SHP77 treated with DMSO at 0.1 percent for 48 hours (cell line): ENCODE results near the gene HYAL2.

ENCODE experiments used
- DNase-seq: peaks from one replicate; lab custom pipeline; 2025; lab: John Stamatoyannopoulos, UW

HYAL2 gene, protein sequence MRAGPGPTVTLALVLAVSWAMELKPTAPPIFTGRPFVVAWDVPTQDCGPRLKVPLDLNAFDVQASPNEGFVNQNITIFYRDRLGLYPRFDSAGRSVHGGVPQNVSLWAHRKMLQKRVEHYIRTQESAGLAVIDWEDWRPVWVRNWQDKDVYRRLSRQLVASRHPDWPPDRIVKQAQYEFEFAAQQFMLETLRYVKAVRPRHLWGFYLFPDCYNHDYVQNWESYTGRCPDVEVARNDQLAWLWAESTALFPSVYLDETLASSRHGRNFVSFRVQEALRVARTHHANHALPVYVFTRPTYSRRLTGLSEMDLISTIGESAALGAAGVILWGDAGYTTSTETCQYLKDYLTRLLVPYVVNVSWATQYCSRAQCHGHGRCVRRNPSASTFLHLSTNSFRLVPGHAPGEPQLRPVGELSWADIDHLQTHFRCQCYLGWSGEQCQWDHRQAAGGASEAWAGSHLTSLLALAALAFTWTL

DNA sequence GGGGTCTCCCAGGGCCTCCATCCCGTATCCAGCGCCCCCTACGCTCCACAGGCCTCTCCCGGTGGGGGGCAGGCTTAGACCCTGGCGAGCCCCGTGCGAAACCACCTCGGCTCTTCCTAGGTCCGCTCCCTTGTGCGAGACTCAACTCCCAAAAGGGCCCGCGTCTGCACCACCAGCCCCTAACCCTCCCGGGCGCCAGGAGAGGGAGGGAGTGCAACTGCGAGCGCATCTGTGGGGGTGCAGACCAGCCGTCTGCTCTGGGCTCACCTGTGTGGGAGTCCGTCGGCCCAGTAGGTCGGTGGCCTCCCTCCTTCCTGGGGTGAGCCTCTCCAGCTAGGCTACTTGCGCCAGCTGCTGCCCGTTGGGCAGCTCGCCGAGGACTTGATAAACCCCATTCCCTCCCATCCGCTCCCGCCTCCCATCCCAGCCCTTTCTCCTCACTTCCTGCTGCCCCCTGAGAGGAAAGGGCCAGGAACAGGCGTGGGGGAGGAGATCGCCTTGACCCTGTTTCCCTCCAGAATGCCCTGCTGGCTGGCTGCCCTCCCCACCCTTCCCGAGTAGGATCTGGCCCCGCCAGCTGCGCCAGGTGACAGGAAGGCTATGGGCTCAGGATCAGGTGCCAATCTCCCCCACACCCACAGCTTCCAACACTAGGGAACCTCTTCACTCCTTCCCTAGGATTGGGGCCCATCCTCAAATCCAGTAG lies at the start of gene HYAL2:
HYAL2 (minus strand) TSS at position 360 of the 706 bp plus-strand sequence. CDS start 2,256 bp downstream, outside the sequence.
- peak; percentile 48 for DNase-seq

DNA sequence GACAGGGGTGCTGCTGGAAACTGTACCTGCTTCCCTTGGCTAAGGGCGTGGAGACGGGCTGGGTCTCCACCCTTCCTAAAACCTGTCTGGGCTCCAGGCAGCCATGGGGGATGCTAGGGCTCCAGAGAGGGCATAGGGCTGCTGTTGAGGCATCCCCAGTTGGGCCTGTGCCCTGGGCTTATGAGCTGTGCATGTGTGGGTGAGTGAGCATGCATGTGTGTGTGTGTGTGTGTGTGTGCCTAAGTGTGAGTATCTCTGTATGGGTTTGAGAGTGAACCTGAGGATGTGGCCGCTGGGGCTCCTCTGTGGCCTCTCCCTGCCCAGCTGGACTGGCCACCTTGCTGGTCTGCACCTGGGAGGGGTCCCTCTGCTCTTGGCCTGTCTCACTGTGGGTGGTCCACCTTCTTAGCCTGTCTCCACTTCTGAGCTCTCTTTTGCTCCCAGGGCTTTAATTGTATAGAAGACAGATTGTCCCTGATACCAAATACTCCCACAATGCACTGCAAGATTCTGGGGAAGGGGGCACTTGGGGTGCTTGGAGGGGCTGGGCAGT lies 48.7 kb upstream of the HYAL2 start:
- no peak for DNase-seq

DNA sequence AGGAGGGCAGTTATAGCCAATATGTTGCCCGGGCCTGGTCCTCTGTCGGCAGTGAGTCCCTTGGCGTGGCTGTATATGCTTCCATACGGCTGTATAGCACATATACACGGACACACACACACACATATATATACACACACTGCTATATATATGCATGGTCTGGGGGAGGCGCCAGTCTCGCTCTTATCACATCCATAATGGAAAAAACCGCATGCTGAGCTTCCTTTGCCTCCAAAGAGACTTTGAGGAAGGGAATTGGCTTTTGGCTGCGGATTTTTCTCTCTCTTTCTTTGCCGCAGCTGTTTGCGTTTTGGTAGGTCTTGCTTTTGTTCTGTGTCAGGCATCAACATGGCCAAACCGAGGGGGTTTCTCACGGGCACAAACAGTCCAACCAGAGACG lies 48.0 kb upstream of the HYAL2 start:
- peak; percentile 32 for DNase-seq

DNA sequence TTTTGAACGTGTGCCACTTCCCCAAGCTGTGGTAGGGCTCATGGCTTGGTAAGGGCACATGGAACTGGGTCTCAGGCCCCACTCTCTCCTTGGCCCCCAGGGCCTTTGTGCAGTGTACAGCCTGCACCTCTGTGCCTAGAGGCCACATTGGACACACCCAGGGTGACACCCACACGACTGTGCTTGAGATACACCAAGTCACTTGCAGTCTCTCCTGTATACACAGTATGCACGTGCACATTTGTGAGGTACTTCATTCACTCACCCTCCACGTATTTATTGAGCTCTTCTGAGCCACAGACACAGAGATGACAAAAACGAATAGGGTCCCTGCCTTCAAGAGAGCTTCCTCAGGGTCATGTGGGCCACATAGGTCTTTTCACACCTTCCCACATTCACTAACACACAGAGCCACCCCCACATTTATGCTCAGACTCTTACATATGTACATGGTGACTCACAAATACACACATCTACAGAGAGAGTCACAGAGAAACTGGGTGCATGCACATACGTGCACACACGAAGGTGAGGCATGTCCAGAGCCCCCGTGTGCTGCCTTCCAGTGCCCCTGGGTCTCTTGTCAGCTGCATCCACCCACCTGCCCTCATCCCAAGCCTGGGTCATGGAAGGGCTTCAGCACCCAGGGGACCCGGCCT lies 46.6 kb upstream of the HYAL2 start:
- no peak for DNase-seq

DNA sequence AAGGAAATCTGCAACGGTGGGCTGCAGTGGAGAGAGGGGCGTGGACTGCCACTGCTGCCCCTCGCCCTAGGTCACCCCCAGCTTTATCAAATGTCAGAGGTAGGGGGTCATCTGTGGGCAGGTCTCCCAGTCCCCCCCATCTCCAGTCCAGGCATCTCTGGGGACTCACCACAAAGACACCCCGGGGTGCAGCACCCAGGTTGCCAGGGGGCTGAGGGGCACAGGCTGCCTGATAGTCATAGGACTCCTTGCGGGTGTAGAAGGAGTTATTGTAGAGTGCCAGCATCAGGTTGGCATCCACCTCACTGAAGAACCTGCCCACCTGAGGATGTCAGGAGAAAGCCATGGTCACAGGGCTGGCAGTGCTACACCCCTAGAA lies 43.3 kb upstream of the HYAL2 start:
- no peak for DNase-seq

DNA sequence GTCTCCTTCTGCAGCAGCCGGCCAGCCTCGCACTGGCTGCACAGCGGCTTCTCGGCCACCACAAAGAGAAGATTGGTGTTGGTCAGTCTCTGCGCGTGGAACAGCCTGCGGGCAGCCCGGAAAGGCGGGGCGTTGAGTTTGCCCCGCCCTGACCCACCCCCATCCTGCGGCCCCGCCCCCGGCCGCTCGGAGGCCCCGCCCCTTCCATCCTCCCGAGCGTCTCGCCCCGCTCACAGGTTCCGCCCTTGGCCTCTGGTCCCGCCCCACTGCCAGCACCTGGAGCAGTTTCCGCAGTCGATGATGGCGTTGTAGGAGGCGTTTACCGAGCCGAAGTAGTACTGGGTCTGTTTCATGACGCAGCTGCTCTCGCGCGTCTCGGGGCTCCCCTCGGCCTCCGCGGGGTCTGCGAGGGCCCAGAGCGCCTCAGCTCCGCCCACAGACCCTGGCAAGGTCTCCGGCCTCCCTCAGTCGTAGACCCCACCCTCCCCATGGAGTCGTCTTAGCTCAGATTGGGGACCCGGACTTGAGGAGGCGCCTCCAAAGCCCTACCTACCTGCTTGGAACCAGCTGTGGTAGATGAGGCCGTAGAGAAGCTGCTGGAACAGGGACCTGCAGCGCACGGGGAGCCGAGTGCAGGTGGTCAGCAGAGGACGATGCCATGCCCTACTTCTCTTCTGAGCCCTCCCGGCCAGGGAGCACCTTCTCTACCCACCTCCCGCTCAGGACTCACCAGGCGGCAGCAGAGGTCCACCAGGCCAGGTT lies 42.7 kb upstream of the HYAL2 start:
- DNase-seq, result peak; percentile 38

DNA sequence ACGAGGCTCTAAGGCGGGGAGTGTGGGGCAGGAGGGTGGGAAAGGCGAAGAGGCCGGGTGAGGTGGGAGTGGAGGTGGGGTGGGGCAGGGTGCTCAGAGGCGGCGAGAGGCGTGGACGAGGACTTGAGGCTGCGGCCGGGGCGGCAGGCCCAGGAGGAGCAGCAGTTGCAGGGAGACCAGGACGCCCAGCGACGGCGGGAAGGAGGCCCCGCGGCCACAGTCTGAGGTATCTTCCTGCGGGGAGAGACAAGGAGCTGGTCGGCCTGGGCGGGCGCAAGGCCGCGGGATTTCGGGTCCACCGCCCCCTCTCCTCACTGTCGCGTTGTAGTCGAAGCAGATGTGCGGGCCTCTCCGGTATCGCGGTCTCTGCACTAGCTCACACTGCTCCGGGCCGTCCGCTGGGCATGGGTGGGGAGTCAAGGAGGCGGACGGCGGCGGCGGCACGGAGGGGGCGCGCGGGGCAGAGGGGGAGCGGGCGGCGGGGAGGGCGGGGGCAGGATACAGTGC lies 42.1 kb upstream of the HYAL2 start:
- DNase-seq, result no peak

DNA sequence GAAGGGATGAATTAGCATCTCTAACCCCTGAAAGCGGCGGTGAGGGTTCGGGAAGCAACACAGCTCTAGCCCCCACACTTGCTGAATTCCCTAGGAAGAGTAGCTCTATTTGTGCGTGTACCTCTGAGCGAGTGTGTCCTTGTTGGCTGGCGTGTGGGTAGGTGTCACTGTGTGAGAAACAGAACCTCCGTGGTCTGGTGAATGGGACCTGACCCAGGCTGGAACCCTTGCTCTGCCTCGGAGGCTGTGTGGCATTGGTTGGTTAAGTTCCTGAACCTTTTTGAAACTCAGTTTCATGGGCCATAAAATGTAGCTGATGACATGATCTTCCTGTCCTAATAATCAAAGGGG lies 37.2 kb upstream of the HYAL2 start:
- DNase-seq, result no peak

DNA sequence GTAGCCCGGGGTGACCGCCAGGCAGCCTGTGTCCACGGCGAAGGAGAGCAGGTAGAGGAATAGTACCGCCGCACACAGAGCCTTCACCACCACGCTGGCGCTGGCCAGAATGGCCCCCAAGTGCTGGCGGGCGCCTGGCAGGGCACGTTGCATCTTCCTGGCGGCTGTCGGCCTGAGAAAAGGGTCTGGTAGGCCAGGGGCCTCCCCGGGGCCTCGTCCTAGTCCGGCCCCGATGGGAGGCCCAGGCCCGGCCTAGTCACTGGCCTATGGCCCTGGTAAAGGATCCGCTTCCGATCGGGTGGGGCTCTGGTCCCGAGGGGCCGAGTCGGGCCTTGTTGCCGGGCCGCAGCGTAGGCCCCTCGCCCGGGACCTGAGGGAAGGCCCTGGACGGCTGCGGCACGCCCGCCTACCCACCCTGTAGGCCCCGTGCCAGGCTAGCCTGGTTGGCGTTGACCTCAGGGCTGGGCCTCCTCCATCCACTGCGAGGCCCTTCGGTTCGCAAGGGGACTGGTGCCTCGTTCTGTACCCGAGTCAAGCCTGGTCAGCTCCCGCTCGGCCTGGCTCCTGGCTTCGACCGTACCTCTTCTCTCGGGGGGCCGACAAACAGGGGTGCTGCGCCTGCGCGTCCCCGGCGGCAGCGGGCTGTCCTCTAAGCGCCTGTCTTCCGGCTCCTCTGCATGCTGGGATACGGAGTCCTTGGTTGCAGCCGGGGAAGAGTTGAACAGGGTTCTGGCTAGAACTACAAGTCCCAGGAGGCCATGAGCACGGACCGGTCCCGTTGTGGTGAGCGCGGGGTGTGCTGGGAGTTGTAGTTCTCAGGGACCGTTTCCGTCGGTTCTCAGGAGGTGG lies 36.6 kb upstream of the HYAL2 start, which contains the start of gene TMEM115:
TMEM115 (minus strand) TSS at position 611 of the 849 bp plus-strand sequence; CDS start at position 153, 458 bp downstream.
- DNase-seq, result peak; percentile 96

DNA sequence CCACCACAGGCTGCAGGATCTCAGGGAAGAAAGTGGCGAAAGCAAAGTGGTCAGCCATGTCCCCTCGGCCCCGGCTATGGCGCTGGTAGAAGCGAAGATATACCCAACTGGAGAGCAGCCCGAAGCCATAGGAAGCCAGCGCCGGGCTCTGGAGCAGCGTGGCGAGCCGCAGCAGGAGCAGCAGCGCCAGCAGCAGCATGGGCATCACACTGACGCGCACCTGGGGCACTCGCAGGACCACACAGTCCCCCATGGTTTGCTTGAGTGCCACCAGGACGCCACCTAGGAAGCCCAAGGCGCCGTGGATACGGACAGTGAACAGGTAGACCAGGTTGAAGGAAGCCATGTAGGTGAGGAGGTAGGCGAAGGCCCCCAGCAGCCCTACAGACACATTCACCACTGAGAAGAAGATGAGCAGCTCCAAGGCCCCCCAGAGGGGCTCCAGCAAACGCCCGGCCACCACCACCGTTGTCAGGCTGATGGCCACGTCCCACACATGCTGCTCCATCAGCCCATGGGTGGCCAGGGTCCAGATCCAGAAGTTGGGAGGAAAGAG lies 35.9 kb upstream of the HYAL2 start:
- no peak for DNase-seq

DNA sequence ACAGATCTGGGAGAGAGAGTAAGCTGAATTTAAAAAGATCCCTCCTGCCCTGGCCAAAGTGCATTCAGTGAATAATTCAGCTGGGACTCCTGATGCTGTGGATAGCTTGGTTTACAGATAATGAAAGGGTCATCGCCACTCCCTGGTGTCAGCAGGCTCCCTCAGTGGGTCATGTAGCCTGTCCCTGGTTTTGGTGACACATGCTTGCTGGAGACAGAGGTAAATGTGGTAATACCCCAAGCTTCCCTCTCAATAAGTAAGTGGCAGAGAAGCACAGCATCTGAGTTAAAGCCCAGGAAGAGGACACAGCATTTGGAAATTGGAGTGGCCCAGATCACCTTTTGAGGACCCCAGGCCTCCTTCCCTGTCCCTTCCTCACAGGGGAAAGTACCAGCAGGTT lies 34.9 kb upstream of the HYAL2 start:
- no peak for DNase-seq

DNA sequence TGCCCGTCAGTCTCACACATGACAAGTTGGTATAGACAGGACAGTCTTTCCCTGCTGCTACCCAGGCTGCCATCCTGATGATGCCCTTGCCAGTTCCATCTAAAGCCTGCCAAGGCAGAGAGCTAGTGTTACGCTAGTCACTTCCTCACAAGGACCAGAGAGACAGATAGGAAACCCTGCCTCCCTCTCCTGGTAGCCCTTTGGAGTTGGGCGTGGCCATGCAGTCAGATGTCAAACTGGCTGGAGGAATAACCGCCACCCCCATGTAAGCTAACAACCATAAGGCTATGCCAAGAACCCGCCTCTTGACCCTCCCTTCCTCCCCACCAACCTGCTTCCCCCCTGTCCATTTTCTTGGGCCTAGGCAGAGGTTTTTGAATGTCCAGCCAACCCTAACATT lies 34.0 kb upstream of the HYAL2 start:
- no peak for DNase-seq

DNA sequence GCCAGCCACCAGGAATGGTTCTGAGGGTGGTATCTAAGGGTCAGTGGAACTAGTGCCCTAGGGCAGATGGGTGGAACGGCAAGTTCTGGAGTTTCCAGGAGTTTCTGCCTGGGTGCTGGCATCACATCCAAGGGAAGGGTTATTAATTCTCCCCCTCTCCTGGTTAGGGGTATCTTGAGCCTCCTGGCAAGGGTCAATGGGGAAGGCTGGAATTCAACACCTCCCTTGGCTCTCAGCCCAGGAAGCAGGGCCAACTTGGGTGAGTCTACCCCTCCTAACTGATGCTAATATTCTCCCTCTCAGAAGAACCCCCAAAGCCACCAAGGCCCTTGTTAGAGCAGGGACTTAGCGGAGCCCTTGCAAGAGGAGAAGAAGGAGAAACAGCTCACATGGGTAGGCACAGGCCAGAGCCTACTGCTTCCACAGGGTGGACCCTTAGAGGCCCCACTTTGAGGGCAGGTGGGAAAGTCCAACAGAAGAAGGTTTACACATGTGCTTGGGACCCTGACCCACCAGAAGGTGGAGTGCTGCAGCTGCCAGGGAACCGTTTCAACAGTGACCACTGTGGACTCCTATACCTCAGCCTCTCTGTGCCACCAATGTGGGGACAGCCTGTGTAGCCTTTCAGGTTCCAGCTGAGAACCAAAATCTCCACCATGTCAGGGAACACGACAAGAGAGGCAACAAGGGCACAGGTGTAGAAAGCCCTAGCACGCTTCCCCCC lies 33.4 kb upstream of the HYAL2 start:
- no peak for DNase-seq

DNA sequence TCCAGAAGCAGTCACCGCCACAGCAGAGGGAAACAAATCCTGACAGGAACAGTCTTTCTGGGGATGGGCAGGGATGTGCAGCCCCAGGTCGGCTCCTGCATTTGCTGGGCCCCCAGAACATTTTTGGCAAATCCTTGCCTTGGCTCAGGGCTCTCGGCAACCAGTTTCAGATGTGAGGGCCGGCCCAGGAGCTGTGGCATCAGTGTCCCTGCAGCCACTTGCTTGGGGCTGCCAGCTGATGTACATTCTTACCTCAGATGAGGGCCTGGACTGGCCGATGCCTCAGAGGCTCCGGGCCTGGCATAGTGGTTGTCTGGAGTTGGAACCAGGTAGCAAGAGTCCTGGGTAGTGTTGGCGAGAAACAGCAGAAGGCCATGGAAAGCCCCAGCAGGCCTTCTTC lies 32.3 kb upstream of the HYAL2 start:
- DNase-seq, result no peak

DNA sequence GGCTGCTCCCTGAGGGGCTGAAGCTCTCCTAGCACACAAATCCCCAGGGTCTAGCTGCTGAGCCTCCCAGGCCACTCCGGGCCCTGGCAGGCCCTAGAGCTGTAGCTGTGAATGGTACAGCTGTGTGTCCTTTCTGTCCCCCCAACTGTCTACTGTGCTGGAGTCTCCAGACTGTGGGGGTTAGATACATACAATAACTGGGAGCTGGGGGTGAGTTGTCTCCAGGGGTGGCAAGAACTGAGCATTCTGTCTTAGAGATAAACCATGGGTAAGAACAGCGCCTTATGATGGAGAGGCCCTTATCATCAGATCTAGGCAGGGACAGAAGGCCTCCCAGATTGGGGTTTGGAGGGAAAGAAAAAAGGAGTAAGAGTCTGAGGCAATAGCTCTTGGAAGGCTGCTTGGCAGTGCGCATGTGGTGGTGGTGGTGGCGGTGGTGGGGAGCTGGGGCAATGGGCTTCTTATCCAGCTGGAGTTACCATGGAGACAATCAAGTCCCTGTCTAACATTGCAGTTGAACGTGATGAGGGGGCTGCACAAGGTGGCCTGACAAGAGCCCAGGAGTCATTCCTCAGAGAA lies 31.7 kb upstream of the HYAL2 start:
- DNase-seq, result no peak

DNA sequence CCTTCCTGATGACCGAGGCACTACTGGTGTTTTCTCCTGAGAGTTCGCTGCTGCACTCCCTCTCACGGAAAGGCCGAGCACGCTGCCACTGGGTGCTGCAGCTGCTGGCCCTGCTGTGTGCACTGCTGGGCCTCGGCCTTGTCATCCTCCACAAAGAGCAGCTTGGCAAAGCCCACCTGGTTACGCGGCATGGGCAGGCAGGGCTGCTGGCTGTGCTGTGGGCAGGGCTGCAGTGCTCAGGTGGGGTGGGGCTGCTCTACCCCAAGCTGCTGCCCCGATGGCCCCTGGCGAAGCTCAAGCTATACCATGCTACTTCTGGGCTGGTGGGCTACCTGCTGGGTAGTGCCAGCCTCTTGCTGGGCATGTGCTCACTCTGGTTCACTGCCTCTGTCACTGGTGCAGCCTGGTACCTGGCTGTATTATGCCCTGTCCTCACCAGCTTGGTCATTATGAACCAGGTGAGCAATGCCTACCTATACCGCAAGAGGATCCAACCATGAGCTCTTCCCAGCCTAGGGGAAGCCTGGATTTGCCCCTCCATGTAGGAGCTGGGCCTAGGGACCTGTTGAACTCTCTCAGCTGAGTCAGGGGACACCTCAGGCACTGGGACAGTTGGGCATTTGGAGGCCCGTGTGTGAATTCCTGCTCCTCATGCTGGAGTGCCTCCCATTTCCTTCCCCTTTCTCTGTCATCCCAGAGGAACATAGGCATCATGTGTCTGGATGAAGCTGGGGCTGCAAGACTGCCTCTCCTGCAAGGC lies 30.9 kb upstream of the HYAL2 start:
- no peak for DNase-seq

DNA sequence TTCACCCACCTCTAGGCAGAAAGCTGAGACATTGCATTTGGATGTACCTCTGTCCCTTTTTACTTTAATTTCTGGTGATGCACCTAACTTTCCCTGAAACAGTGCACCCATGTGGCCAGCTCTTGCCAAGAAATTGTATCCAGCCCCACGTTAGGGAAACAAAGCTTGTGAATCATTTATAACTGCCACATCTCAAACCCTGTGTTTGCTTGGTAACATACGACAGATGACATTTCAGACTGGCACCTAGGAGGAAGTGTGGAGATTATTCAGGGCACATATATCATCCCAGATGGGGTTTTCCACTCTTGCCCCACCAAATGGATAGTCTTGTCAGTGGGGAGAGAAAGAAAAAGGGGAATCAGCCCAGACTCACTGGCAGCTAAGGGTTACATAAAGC lies 30.2 kb upstream of the HYAL2 start:
- no peak for DNase-seq

DNA sequence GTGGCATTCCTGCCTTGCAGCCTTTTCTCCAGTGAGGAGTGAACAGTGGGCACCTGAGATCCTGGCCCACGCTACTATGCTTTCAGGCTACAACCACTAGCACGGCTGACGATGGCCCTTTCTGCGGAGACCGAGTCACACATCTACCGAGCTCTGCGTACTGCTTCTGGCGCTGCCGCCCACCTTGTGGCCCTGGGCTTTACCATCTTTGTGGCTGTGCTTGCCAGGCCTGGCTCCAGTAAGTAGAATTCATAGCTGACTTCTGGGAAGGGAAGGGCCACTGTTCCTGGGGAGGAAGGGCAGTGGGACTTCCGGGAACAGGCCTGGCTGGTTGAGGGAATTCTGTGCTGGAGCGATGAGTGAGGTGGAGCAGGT lies 28.8 kb upstream of the HYAL2 start:
- DNase-seq, result no peak
